IPS-15b (cell line): ENCODE measurements around the gene LRIT1.

Experiments used
- H3K27me3 ChIP-seq: one replicate; pipeline ENCODE4 v1.6.1; 2013; ENCODE audit warnings: low read length; ENCODE audit not compliant: control insufficient read depth, insufficient read depth
- H3K36me3 ChIP-seq: one replicate; pipeline ENCODE4 v1.6.1; 2013; ENCODE audit warnings: low read length; ENCODE audit not compliant: control insufficient read depth, insufficient read depth
- H3K4me1 ChIP-seq: one replicate; pipeline ENCODE4 v1.6.1; 2013; ENCODE audit warnings: mild to moderate bottlenecking, low read length; ENCODE audit not compliant: control insufficient read depth, insufficient read depth
- H3K4me3 ChIP-seq: one replicate; pipeline ENCODE4 v1.5.1; 2013; ENCODE audit warnings: low read depth, low read length
- H3K9ac ChIP-seq: one replicate; pipeline ENCODE4 v1.6.1; 2013; ENCODE audit warnings: low read depth, mild to moderate bottlenecking, low read length
- H3K9me3 ChIP-seq: one replicate; pipeline ENCODE4 v1.6.1; 2013; ENCODE audit warnings: mild to moderate bottlenecking, low read length; ENCODE audit not compliant: control insufficient read depth, insufficient read depth

LRIT1 gene

GRCh38 chr10:84264611-84265141 is 23.3 kb upstream of the LRIT1 start:
- H3K27me3 ChIP-seq: peaks cover 8% of the 10 kb centered on the region

GRCh38 chr10:84263716-84264115 is 22.4 kb upstream of the LRIT1 start:
- Histone ChIP-seq H3K27me3 (peaks cover 8% of the 10 kb centered on the region), H3K4me3 (no peak overlapping the region), H3K36me3 (no peaks in the 10 kb centered on the region), H3K9ac (no peak overlapping the region), H3K9me3 (no peaks in the 10 kb centered on the region), H3K4me1 (no peaks in the 10 kb centered on the region)

More at GRCh38 chr10:84264611-84265141, 23.3 kb upstream of the LRIT1 start:
- Histone ChIP-seq H3K9me3 (no peaks in the 10 kb centered on the region), H3K4me3 (no peak overlapping the region), H3K9ac (no peak overlapping the region), H3K36me3 (no peaks in the 10 kb centered on the region), H3K4me1 (no peaks in the 10 kb centered on the region)

- no peak overlapping the region for H3K9ac ChIP-seq
- H3K36me3 ChIP-seq: no peaks in the 10 kb centered on the region
- H3K9me3 ChIP-seq: no peaks in the 10 kb centered on the region
- H3K4me1 ChIP-seq: no peaks in the 10 kb centered on the region
- no peak overlapping the region for H3K4me3 ChIP-seq
- peaks cover 8% of the 10 kb centered on the region for H3K27me3 ChIP-seq
These were observed 21.0 kb upstream of the LRIT1 start for GRCh38 chr10:84262190-84262956.

- H3K4me1 ChIP-seq: no peaks in the 10 kb centered on the region
- H3K9me3 ChIP-seq: no peaks in the 10 kb centered on the region
- no peak overlapping the region for H3K4me3 ChIP-seq
- no peaks in the 10 kb centered on the region for H3K36me3 ChIP-seq
- H3K27me3 ChIP-seq: peaks cover 14% of the 10 kb centered on the region
- no peak overlapping the region for H3K9ac ChIP-seq
These were observed 20.0 kb upstream of the LRIT1 start for GRCh38 chr10:84261236-84261915.

GRCh38 chr10:84258034-84258695 is 16.8 kb upstream of the LRIT1 start:
- H3K9ac ChIP-seq: no peak overlapping the region
- H3K4me1 ChIP-seq: no peaks in the 10 kb centered on the region
- peaks cover 8% of the 10 kb centered on the region for H3K27me3 ChIP-seq
- H3K9me3 ChIP-seq: no peaks in the 10 kb centered on the region
- H3K36me3 ChIP-seq: no peaks in the 10 kb centered on the region
- H3K4me3 ChIP-seq: no peak overlapping the region

GRCh38 chr10:84257343-84258020 is 16.1 kb upstream of the LRIT1 start:
- Histone ChIP-seq H3K9ac (no peak overlapping the region), H3K4me1 (no peaks in the 10 kb centered on the region), H3K9me3 (no peaks in the 10 kb centered on the region), H3K36me3 (no peaks in the 10 kb centered on the region), H3K4me3 (no peak overlapping the region), H3K27me3 (peaks cover 8% of the 10 kb centered on the region)

GRCh38 chr10:84256510-84257342 is 15.4 kb upstream of the LRIT1 start:
- Histone ChIP-seq H3K27me3 (peaks cover 8% of the 10 kb centered on the region), H3K4me1 (no peaks in the 10 kb centered on the region), H3K9me3 (no peaks in the 10 kb centered on the region), H3K9ac (no peak overlapping the region), H3K36me3 (no peaks in the 10 kb centered on the region), H3K4me3 (no peak overlapping the region)

GRCh38 chr10:84254552-84255478 is 13.5 kb upstream of the LRIT1 start:
- H3K9me3 ChIP-seq: no peaks in the 10 kb centered on the region
- no peaks in the 10 kb centered on the region for H3K36me3 ChIP-seq
- H3K27me3 ChIP-seq: peaks cover 8% of the 10 kb centered on the region
- no peak overlapping the region for H3K4me3 ChIP-seq
- no peaks in the 10 kb centered on the region for H3K4me1 ChIP-seq
- H3K9ac ChIP-seq: no peak overlapping the region

GRCh38 chr10:84248794-84249193 is 7.4 kb upstream of the LRIT1 start:
- H3K4me3 ChIP-seq: no peak overlapping the region
- H3K4me1 ChIP-seq: no peaks in the 10 kb centered on the region
- no peaks in the 10 kb centered on the region for H3K9me3 ChIP-seq
- H3K36me3 ChIP-seq: no peaks in the 10 kb centered on the region
- no peak overlapping the region for H3K9ac ChIP-seq
- no peaks in the 10 kb centered on the region for H3K27me3 ChIP-seq

GRCh38 chr10:84247496-84247895 is 6.2 kb upstream of the LRIT1 start:
- H3K4me1 ChIP-seq: no peaks in the 10 kb centered on the region
- H3K27me3 ChIP-seq: no peaks in the 10 kb centered on the region
- H3K9me3 ChIP-seq: no peaks in the 10 kb centered on the region
- no peaks in the 10 kb centered on the region for H3K36me3 ChIP-seq
- no peak overlapping the region for H3K4me3 ChIP-seq
- H3K9ac ChIP-seq: no peak overlapping the region
